Prostate gland (tissue), 2 donors: Measurements from ENCODE around the gene RAPGEF4.

Experiments
- CTCF ChIP-seq, 4 experiments: fragments of 200-600 bp in 2 of 4; fragments of 450-650 bp in 2 of 4; sonication (generic) in 2 of 4; IDR thresholded peaks; 1 replicate in 3 of 4; 2 replicates in 1 of 4; pipeline ENCODE4 v1.5.1; 2016 to 2019; ENCODE audit warnings: antibody characterized with exemption in 4 of 4, mild to moderate bottlenecking in 2 of 4, moderate library complexity in 2 of 4
- POLR2A ChIP-seq: fragments of 450-650 bp; IDR thresholded peaks from one replicate; pipeline ENCODE4 v1.6.1; 2016; ENCODE audit warnings: antibody characterized with exemption, mild to moderate bottlenecking

DNA sequence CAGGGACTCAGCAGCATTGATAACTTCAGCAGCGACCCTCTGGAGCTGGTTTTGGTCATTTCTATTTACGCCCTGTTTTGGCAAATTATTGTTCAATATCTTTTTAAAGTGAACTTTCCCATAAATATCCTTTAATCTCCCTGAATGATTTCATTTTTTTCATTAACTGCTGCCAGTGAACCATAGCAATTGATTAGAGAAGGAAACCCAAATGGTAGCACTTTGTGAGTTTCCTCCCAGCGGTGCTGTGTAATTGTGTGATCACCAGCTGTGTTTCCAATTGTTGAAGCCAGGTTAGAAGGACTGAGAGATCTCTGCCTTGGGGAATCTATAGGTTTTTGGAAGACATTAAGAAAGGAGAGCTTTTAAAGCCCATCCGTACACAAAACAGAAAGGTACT is 356.3 kb downstream of the RAPGEF4 start:
- no peak for TF ChIP-seq CTCF (IDR thresholded peaks at IDR 0.05)
- TF ChIP-seq POLR2A, result no peak
